Activated naive CD4-positive, alpha-beta T cell treated with anti-CD3 and anti-CD28 coated beads, Interleukin-2, amount 50 U/mL, for 16 hours (primary cell): Measurements from ENCODE around the gene SORCS2.

Source experiments
- DNase-seq: peaks from one replicate; pipeline ENCODE4 v3.0.0-alpha.2; 2020

SORCS2 gene

GRCh38 chr4:7687796-7688195 lies 495.5 kb downstream of the SORCS2 start:
- no peak for DNase-seq

GRCh38 chr4:7689773-7690693 lies 497.7 kb downstream of the SORCS2 start:
- no peak for DNase-seq

GRCh38 chr4:7691061-7691460 lies 498.7 kb downstream of the SORCS2 start:
- DNase-seq = no peak

GRCh38 chr4:7691982-7692381 lies 499.6 kb downstream of the SORCS2 start:
- DNase-seq = no peak

GRCh38 chr4:7692451-7693236 lies 500.3 kb downstream of the SORCS2 start:
- no peak for DNase-seq

- no peak for DNase-seq
These were observed 500.9 kb downstream of the SORCS2 start for GRCh38 chr4:7693237-7693608.

- no peak for DNase-seq
These were observed 501.4 kb downstream of the SORCS2 start for GRCh38 chr4:7693711-7694110.

- no peak for DNase-seq
These were observed 502.0 kb downstream of the SORCS2 start for GRCh38 chr4:7694324-7694723.

GRCh38 chr4:7697343-7697742 lies 505.0 kb downstream of the SORCS2 start:
- no peak for DNase-seq

GRCh38 chr4:7697821-7698220 lies 505.5 kb downstream of the SORCS2 start:
- DNase-seq = no peak

GRCh38 chr4:7698584-7698983 lies 506.2 kb downstream of the SORCS2 start:
- no peak for DNase-seq

GRCh38 chr4:7699031-7699430 lies 506.7 kb downstream of the SORCS2 start:
- no peak for DNase-seq

- DNase-seq = no peak
These were observed 507.5 kb downstream of the SORCS2 start for GRCh38 chr4:7699825-7700224.

- DNase-seq = no peak
These were observed 508.3 kb downstream of the SORCS2 start for GRCh38 chr4:7700665-7701064.

GRCh38 chr4:7701866-7702649 lies 509.7 kb downstream of the SORCS2 start:
- no peak for DNase-seq

- no peak for DNase-seq
These were observed 511.4 kb downstream of the SORCS2 start for GRCh38 chr4:7703688-7704087.

GRCh38 chr4:7704091-7704490 lies 511.8 kb downstream of the SORCS2 start:
- no peak for DNase-seq

GRCh38 chr4:7704625-7705024 lies 512.3 kb downstream of the SORCS2 start:
- DNase-seq = no peak

GRCh38 chr4:7705062-7705461 lies 512.7 kb downstream of the SORCS2 start:
- no peak for DNase-seq

- no peak for DNase-seq
These were observed 513.3 kb downstream of the SORCS2 start for GRCh38 chr4:7705593-7705992.

- no peak for DNase-seq
These were observed 515.9 kb downstream of the SORCS2 start for GRCh38 chr4:7708238-7708637.

GRCh38 chr4:7708981-7709380 lies 516.6 kb downstream of the SORCS2 start:
- DNase-seq = no peak

- DNase-seq = no peak
These were observed 517.1 kb downstream of the SORCS2 start for GRCh38 chr4:7709431-7709830.
